HCT116 (cell line): ENCODE results near the gene LRRC4C. TPM values are rescaled to one million over a fixed set of nuclear protein-coding genes. Genes with fewer than 3 reads are reported as not detected.

Experiments
- ATAC-seq: fragments of 200-7000 bp; cut with Tn5 transposase; 2 replicates; pipeline ENCODE4 v1.9.1; 2020; ENCODE audit warnings: mild to moderate bottlenecking, moderate library complexity
- BruUV-seq: library from RNA; stranded (reverse); fragments of 400-500 nt; replicated peaks from 2 replicates; lab custom pipeline; 2021; lab: Mats Ljungman, UMichigan
- CTCF ChIA-PET: fragments of 300-600 bp; sonication (Branson Sonifier 250); formaldehyde crosslinking; loops from one replicate; lab custom pipeline; 2021; ENCODE audit warnings: antibody characterized with exemption; lab: Charles Lee
- POLR2A ChIA-PET: fragments of 300-600, 350-600 bp; sonication (Branson Sonifier 250); formaldehyde crosslinking; loops from one replicate; lab custom pipeline; 2021; ENCODE audit warnings: antibody characterized with exemption; lab: Charles Lee
- RAD21 ChIA-PET, 2 experiments: fragments of 300-600 bp; sonication (Branson Sonifier 250); formaldehyde crosslinking; loops; one replicate each; lab custom pipeline; 2023; ENCODE audit warnings: low total read pairs in 2 of 2; ENCODE audit not compliant: uncharacterized antibody in 2 of 2, unreplicated experiment in 2 of 2, low non-redundant PET in 1 of 2; lab: Charles Lee
- DNase-seq: peaks from one replicate; pipeline ENCODE4 v3.0.0-alpha.2; 2010; ENCODE audit warnings: low read depth, low spot score
- H2AFZ ChIP-seq: fragments of 200-600 bp; shearing (Covaris generic), sonication (generic); 2 replicates; pipeline ENCODE4 v1.6.1; 2017; ENCODE audit warnings: low read depth, mixed run types, mixed read lengths, antibody characterized with exemption, low read length; ENCODE audit not compliant: poor library complexity, severe bottlenecking
- H3K27ac ChIP-seq: 2 replicates; pipeline ENCODE4 v1.5.1; 2012; ENCODE audit warnings: low read depth, low read length
- H3K27me3 ChIP-seq: fragments of 200-600 bp; sonication (generic); 2 replicates; pipeline ENCODE4 v1.6.1; 2016; ENCODE audit warnings: mixed run types, low read length, mixed read lengths; ENCODE audit not compliant: insufficient read depth
- H3K36me3 ChIP-seq, 2 experiments: fragments of 200-500 bp in 1 of 2; fragments of 200-600 bp in 1 of 2; sonication (Bioruptor generic) in 1 of 2; sonication (generic) in 1 of 2; 2 replicates each; pipeline versions ENCODE4 v1.5.1 to v1.6.1; 2014 to 2016; ENCODE audit warnings: low read length in 2 of 2, inconsistent platforms in 1 of 2, mixed read lengths in 1 of 2, mixed run types in 1 of 2; ENCODE audit not compliant: insufficient read depth in 2 of 2, control insufficient read depth in 1 of 2
- H3K4me1 ChIP-seq, 2 experiments: fragments of 200-600 bp in 1 of 2; sonication (generic) in 1 of 2; 2 replicates each; pipeline versions ENCODE4 v1.5.1 to v1.6.1; 2012 to 2017; ENCODE audit warnings: low read length in 2 of 2, inconsistent platforms in 1 of 2, mild to moderate bottlenecking in 1 of 2, mixed read lengths in 1 of 2, mixed run types in 1 of 2, moderate library complexity in 1 of 2; ENCODE audit not compliant: insufficient read depth in 2 of 2, control insufficient read depth in 1 of 2
- H3K4me2 ChIP-seq: fragments of 200-600 bp; sonication (generic); 2 replicates; pipeline ENCODE4 v1.6.1; 2017; ENCODE audit warnings: mixed run types, low read length, mixed read lengths
- H3K4me3 ChIP-seq, 2 experiments: fragments of 200-600 bp in 1 of 2; sonication (generic) in 1 of 2; replicated peaks in 1 of 2; 2 replicates each; pipeline ENCODE4 v1.5.1; 2011 to 2016; ENCODE audit warnings: low read length in 2 of 2, control low read depth in 1 of 2, low read depth in 1 of 2, mild to moderate bottlenecking in 1 of 2, mixed read lengths in 1 of 2, mixed run types in 1 of 2
- H3K79me2 ChIP-seq: fragments of 200-600 bp; sonication (generic); 2 replicates; pipeline ENCODE4 v1.6.1; 2017; ENCODE audit warnings: mild to moderate bottlenecking, mixed run types, low read length, moderate library complexity, mixed read lengths; ENCODE audit not compliant: insufficient read depth
- H3K9ac ChIP-seq: fragments of 200-600 bp; sonication (generic); 2 replicates; pipeline ENCODE4 v1.6.1; 2016; ENCODE audit warnings: low read length, mixed read lengths
- H3K9me2 ChIP-seq: fragments of 200-600 bp; sonication (generic), shearing (Covaris generic); 2 replicates; pipeline ENCODE4 v1.6.1; 2017; ENCODE audit warnings: mixed run types, mild to moderate bottlenecking, moderate library complexity; ENCODE audit not compliant: insufficient read depth
- H3K9me3 ChIP-seq, 2 experiments: fragments of 200-500 bp in 1 of 2; fragments of 200-600 bp in 1 of 2; sonication (Bioruptor generic) in 1 of 2; sonication (generic) in 1 of 2; 2 replicates each; pipeline ENCODE4 v1.6.1; 2014 to 2017; ENCODE audit warnings: low read length in 2 of 2, mixed read lengths in 2 of 2, inconsistent platforms in 1 of 2, low read depth in 1 of 2, mild to moderate bottlenecking in 1 of 2, mixed run types in 1 of 2, moderate library complexity in 1 of 2; ENCODE audit not compliant: control insufficient read depth in 1 of 2, insufficient read depth in 1 of 2
- H4K20me1 ChIP-seq: fragments of 200-600 bp; sonication (generic), shearing (Covaris generic); 2 replicates; pipeline ENCODE4 v1.6.1; 2017; ENCODE audit warnings: mixed run types, mild to moderate bottlenecking, moderate library complexity; ENCODE audit not compliant: insufficient read depth
- ATF3 ChIP-seq: IDR thresholded peaks from 2 replicates; pipeline ENCODE4 v1.6.1; 2012
- CBX3 ChIP-seq: IDR thresholded peaks from 2 replicates; pipeline ENCODE4 v1.6.1; 2012; ENCODE audit warnings: low read depth
- CEBPB ChIP-seq: IDR thresholded peaks from 2 replicates; pipeline ENCODE4 v1.6.1; 2012; ENCODE audit warnings: low read depth
- CTCF ChIP-seq, 3 experiments: fragments of 200-600 bp in 1 of 3; sonication (generic) in 1 of 3; IDR thresholded peaks in 2 of 3; conservative IDR thresholded peaks in 1 of 3; 2 replicates each; pipeline ENCODE4 v1.5.1; 2012 to 2017; ENCODE audit warnings: low read depth in 2 of 3, low read length in 2 of 3, antibody characterized with exemption in 1 of 3, borderline replicate concordance in 1 of 3, control low read depth in 1 of 3, mild to moderate bottlenecking in 1 of 3, mixed read lengths in 1 of 3, mixed run types in 1 of 3, moderate library complexity in 1 of 3; ENCODE audit not compliant: insufficient read depth in 1 of 3
- JUND ChIP-seq: IDR thresholded peaks from 2 replicates; pipeline ENCODE4 v1.6.1; 2012
- REST ChIP-seq: IDR thresholded peaks from 2 replicates; pipeline ENCODE4 v1.6.1; 2012; ENCODE audit warnings: low read depth
- SIN3A ChIP-seq: IDR thresholded peaks from 2 replicates; pipeline ENCODE4 v1.6.1; 2012; ENCODE audit warnings: low read depth
- SP1 ChIP-seq: IDR thresholded peaks from 2 replicates; pipeline ENCODE4 v1.6.1; 2012; ENCODE audit warnings: low read depth
- SRF ChIP-seq: IDR thresholded peaks from 2 replicates; pipeline ENCODE4 v1.6.1; 2012; ENCODE audit warnings: low read depth
- YY1 ChIP-seq: IDR thresholded peaks from 2 replicates; pipeline ENCODE4 v1.6.1; 2011; ENCODE audit warnings: low read length, low read depth, moderate library complexity, mild to moderate bottlenecking; ENCODE audit not compliant: insufficient replicate concordance; ENCODE audit errors: extremely low read depth
- intact Hi-C: fragments of 100-400 bp; cut with micrococcal nuclease; formaldehyde crosslinking; loops from 2 replicates; pipeline ENCODE4 v1.10.0; 2022
- total RNA-seq: library from RNA; stranded (reverse); gene quantifications from one replicate; pipeline ENCODE4 v1.2.1, GENCODE V29; 2021; ENCODE audit not compliant: unreplicated experiment

LRRC4C gene
- total RNA-seq, 1 experiment from 2014 or later, result not detected

- no peak for ATAC-seq
- CTCF ChIA-PET, result no interaction called here
Measured at GRCh38 chr11:40133498-40133897, 1326.0 kb downstream of the LRRC4C start.

More at GRCh38 chr11:40133498-40133897, 1326.0 kb downstream of the LRRC4C start:
- Histone ChIP-seq H2AFZ (no peak overlapping the region), H3K4me1 (no peaks in the 10 kb centered on the region), H3K36me3 (no peaks in the 10 kb centered on the region), H3K27me3 (no peaks in the 10 kb centered on the region), H3K79me2 (no peaks in the 10 kb centered on the region), H3K27ac (no peak overlapping the region), H3K9ac (no peak overlapping the region), H3K9me3 (peaks cover 14 to 17% of the 10 kb centered on the region in 2 experiments; a peak in 2 of 4 replicates), H3K9me2 (no peaks in the 10 kb centered on the region), H4K20me1 (no peaks in the 10 kb centered on the region), H3K4me2 (no peak overlapping the region), H3K4me3 (no peak overlapping the region)
- no TSS peak for BruUV-seq
- intact Hi-C loops, result no loop called here
- no peak for DNase-seq
- ChIA-PET POLR2A (no interaction called here), RAD21 (no interaction called here)
- no peak for TF ChIP-seq SIN3A
- TF ChIP-seq CBX3, result no peak
- no peak for TF ChIP-seq JUND
- TF ChIP-seq ATF3, result no peak
- TF ChIP-seq CEBPB, result no peak
- no peak for TF ChIP-seq SP1
- TF ChIP-seq CTCF (IDR thresholded peaks at IDR 0.05 in 2 of 3, conservative IDR thresholded peaks at IDR 0.05 in 1 of 3; ENCODE audit: borderline replicate concordance in 1 of 3, insufficient read depth in 1 of 3, low read depth in 2 of 3, low read length in 2 of 3), result no peak
- TF ChIP-seq YY1, result no peak
- no peak for TF ChIP-seq REST
- no peak for TF ChIP-seq SRF
